CD4-positive, alpha-beta memory T cell (primary cell): ENCODE measurements around the gene EGLN1. TPM values are rescaled to one million over a fixed set of nuclear protein-coding genes. Genes with fewer than 3 reads are reported as not detected.

ENCODE experiments used
- CTCF ChIA-PET: fragments of 350-600 bp; sonication (Branson Sonifier 250); formaldehyde crosslinking; loops from one replicate; lab custom pipeline; 2021; ENCODE audit warnings: inconsistent platforms; ENCODE audit not compliant: partially characterized antibody; lab: Charles Lee
- POLR2A ChIA-PET: fragments of 350-600 bp; sonication (Branson Sonifier 250); formaldehyde crosslinking; loops from one replicate; lab custom pipeline; 2021; ENCODE audit not compliant: partially characterized antibody; lab: Charles Lee
- DNase-seq, 5 donors: peaks; one replicate each; pipeline versions ENCODE4 v3.0.0 to v3.0.0-alpha.2; 2020 to 2022; ENCODE audit warnings: mixed read lengths in 1 of 5
- H3K27ac ChIP-seq: one replicate; pipeline ENCODE4 v1.7.0; 2013; ENCODE audit warnings: low read depth, low read length
- H3K27me3 ChIP-seq: 2 replicates; pipeline ENCODE4 v1.7.0; 2013; ENCODE audit warnings: mild to moderate bottlenecking, low read length, moderate library complexity; ENCODE audit not compliant: insufficient read depth
- H3K36me3 ChIP-seq: 2 replicates; pipeline ENCODE4 v1.7.0; 2013; ENCODE audit warnings: mild to moderate bottlenecking, low read length, moderate library complexity; ENCODE audit not compliant: insufficient read depth
- H3K4me1 ChIP-seq: 2 replicates; pipeline ENCODE4 v1.7.0; 2013; ENCODE audit warnings: mild to moderate bottlenecking, low read length, moderate library complexity; ENCODE audit not compliant: insufficient read depth
- H3K4me3 ChIP-seq, 2 donors: one replicate each; pipeline ENCODE4 v1.7.0; 2013; ENCODE audit warnings: low read length in 2 of 2, mild to moderate bottlenecking in 1 of 2
- H3K9me3 ChIP-seq, 2 donors: one replicate each; pipeline ENCODE4 v1.7.0; 2013; ENCODE audit warnings: low read length in 2 of 2, control low read depth in 1 of 2; ENCODE audit not compliant: control insufficient read depth in 1 of 2
- H3K27ac Mint-ChIP-seq, 7 donors: one replicate each; pipeline ENCODE4 v1.8.0; 2020 to 2021; ENCODE audit warnings: mixed read lengths in 7 of 7, mild to moderate bottlenecking in 6 of 7, inconsistent platforms in 3 of 7, moderate library complexity in 3 of 7
- H3K27me3 Mint-ChIP-seq, 2 donors: one replicate each; pipeline ENCODE4 v1.8.0; 2020 to 2021; ENCODE audit warnings: mixed read lengths in 2 of 2
- H3K36me3 Mint-ChIP-seq, 2 donors: one replicate each; pipeline ENCODE4 v1.8.0; 2020 to 2021; ENCODE audit warnings: mixed read lengths in 2 of 2, inconsistent platforms in 1 of 2, mild to moderate bottlenecking in 1 of 2
- H3K4me1 Mint-ChIP-seq, 4 donors: one replicate each; pipeline ENCODE4 v1.8.0; 2020 to 2021; ENCODE audit warnings: mixed read lengths in 4 of 4, mild to moderate bottlenecking in 1 of 4
- H3K4me3 Mint-ChIP-seq, 8 donors: one replicate each; pipeline ENCODE4 v1.8.0; 2020 to 2021; ENCODE audit warnings: mixed read lengths in 8 of 8, mild to moderate bottlenecking in 7 of 8, moderate library complexity in 6 of 8, inconsistent platforms in 3 of 8
- H3K9me3 Mint-ChIP-seq, 8 donors: one replicate each; pipeline ENCODE4 v1.8.0; 2020 to 2021; ENCODE audit warnings: mixed read lengths in 8 of 8, mild to moderate bottlenecking in 5 of 8, inconsistent platforms in 3 of 8, moderate library complexity in 1 of 8
- intact Hi-C: fragments of 100-400 bp; cut with micrococcal nuclease; formaldehyde crosslinking; loops from one replicate; pipeline ENCODE4 v1.15.1; 2023
- polyA plus RNA-seq, 2 donors: library from polyadenylated mRNA; unstranded; fragments of 300-500 nt; fragmentation: Illumina TruSeq; gene quantifications; one replicate each; pipeline ENCODE4 v1.2.3, GENCODE V29; 2021
- total RNA-seq, 2 experiments: library from RNA; stranded (reverse); gene quantifications; one replicate each; pipeline ENCODE4 v1.2.3, GENCODE V29; 2021

The EGLN1 gene
- total and polyA plus RNA-seq, 4 experiments from 2014 or later: 23.5 to 32.1 (median 27.7) TPM

- POLR2A ChIA-PET: interaction anchor here (1.0 kb wide), 1 partner anchor 8 kb away, joined by 3 read pairs; the partner anchor contains the start of gene EGLN1
- Mint-ChIP-seq H3K27ac (peak overlapping the region in 1 of 7 donors; percentile 72), H3K27me3 (no peaks in the 10 kb centered on the region), H3K36me3 (peaks cover 12 to 29% of the 10 kb centered on the region in 2 donors), H3K4me1 (peaks cover 49 to 60% (median 53%) of the 10 kb centered on the region in 4 donors), H3K9me3 (no peaks in the 10 kb centered on the region), H3K4me3 (peak overlapping the region in 6 of 8 donors; percentile 15 to 72 (median 53))
- CTCF ChIA-PET: no interaction called here
- no peaks in the 10 kb centered on the region for H3K27me3 ChIP-seq
- H3K27ac ChIP-seq: no peak overlapping the region
- no peaks in the 10 kb centered on the region for H3K36me3 ChIP-seq
- no peak for DNase-seq
- no peak overlapping the region for H3K4me3 ChIP-seq
- intact Hi-C loops: no loop called here
- peaks cover 97% of the 10 kb centered on the region for H3K4me1 ChIP-seq
- H3K9me3 ChIP-seq: no peaks in the 10 kb centered on the region
These were observed 8.4 kb downstream of the EGLN1 start for GRCh38 chr1:231413749-231414082.

DNA sequence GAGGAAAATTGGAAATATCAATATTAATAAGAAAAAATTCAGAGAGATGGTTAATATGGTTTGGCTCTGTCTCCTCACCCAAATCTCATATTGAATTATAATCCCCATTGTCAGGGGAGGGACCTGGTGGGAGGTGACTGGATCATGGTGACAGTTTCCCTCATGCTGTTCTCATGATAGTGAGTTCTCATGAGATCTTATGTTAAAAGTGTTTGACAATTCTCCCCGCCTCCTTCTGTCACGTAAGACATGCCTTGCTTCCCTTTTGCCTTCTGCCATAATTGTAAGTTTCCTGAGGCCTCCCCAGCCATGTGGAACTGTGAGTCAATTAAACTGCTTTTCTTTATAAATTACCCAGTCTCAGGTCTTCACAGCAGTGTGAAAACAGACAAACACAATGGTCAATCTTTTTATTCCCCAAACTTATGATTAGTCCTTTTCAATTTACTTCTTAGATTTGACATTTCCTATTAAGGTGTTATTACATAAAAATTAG, 11.0 kb downstream of the EGLN1 start:
- ChIA-PET CTCF (interaction anchor here (0.7 kb wide), 1 partner anchor 128 kb away, joined by 3 read pairs; no protein-coding TSS in a partner anchor), POLR2A (interaction anchor here (2.0 kb wide), 1 partner anchor 10 kb away, joined by 13 read pairs; the partner anchor contains the start of gene EGLN1)
- H3K9me3 Mint-ChIP-seq: no peaks in the 10 kb centered on the region
- peaks cover 17 to 21% of the 10 kb centered on the region in 2 donors for H3K36me3 Mint-ChIP-seq
- Histone ChIP-seq H3K27me3 (no peaks in the 10 kb centered on the region), H3K27ac (no peak overlapping the region), H3K36me3 (no peaks in the 10 kb centered on the region), H3K9me3 (no peaks in the 10 kb centered on the region), H3K4me3 (no peak overlapping the region), H3K4me1 (peaks cover 89% of the 10 kb centered on the region)
- H3K27ac Mint-ChIP-seq: peak overlapping the region in 1 of 7 donors; percentile 38
- intact Hi-C loops: no loop called here
- DNase-seq: no peak
- peak overlapping the region in 1 of 8 donors; percentile 1 for H3K4me3 Mint-ChIP-seq
- H3K4me1 Mint-ChIP-seq: peaks cover 34 to 37% (median 35%) of the 10 kb centered on the region in 4 donors
- no peaks in the 10 kb centered on the region for H3K27me3 Mint-ChIP-seq

GRCh38 chr1:231410036-231410612, 12.0 kb downstream of the EGLN1 start:
- CTCF ChIA-PET: interaction anchor here (0.7 kb wide), 1 partner anchor 129 kb away, joined by 3 read pairs; no protein-coding TSS in a partner anchor
- Histone ChIP-seq H3K36me3 (no peaks in the 10 kb centered on the region), H3K4me3 (no peak overlapping the region), H3K27ac (no peak overlapping the region), H3K9me3 (no peaks in the 10 kb centered on the region), H3K27me3 (no peaks in the 10 kb centered on the region), H3K4me1 (peaks cover 80% of the 10 kb centered on the region)
- Mint-ChIP-seq H3K4me3 (no peak overlapping the region), H3K27ac (no peak overlapping the region), H3K9me3 (no peaks in the 10 kb centered on the region), H3K4me1 (peaks cover 33 to 39% (median 36%) of the 10 kb centered on the region in 4 donors), H3K27me3 (no peaks in the 10 kb centered on the region), H3K36me3 (peaks cover 18 to 25% of the 10 kb centered on the region in 2 donors)
- POLR2A ChIA-PET: interaction anchor here (0.8 to 2.0 kb wide), 2 partner anchors 11 to 310 kb away, joined by 3 to 13 read pairs; partner anchors contain the start of gene EGLN1
- intact Hi-C loops: no loop called here
- no peak for DNase-seq

DNA sequence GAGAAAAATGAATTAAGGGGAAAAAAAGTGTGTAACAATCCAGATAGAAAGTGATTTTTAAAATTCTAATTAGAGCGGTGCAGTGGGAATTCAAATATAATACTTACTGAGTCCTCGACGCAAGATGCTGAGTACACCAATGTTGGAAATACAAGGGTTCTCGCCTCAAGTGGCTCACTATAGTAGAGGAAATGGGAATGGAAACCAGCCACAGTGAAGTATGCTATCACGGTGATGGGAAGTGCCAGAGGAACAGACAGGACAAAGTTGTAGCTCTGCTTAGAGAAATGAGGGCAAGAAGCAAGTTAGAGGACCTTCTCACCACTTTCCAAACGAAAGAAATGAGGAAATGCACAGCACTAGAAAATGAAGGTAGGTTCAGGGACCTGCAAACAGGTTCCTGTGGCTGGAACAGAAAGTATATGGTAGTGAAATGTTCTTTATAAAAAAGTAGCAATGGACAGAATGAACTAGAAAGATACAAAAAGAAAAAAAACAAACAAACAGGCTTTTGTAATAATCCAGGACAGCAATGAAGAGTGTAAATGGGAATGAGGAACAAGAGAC, 13.5 kb downstream of the EGLN1 start:
- H3K9me3 ChIP-seq: no peaks in the 10 kb centered on the region

GRCh38 chr1:231407547-231408396, 14.3 kb downstream of the EGLN1 start:
- ChIA-PET CTCF (no interaction called here), POLR2A (interaction anchor here (2.0 kb wide), 1 partner anchor 13 kb away, joined by 15 read pairs; the partner anchor contains the start of gene EGLN1)
- intact Hi-C loops: no loop called here

More for the DNA sequence above, 13.5 kb downstream of the EGLN1 start:
- Mint-ChIP-seq H3K27me3 (no peaks in the 10 kb centered on the region), H3K4me3 (no peak overlapping the region), H3K36me3 (peaks cover 10 to 16% of the 10 kb centered on the region in 2 donors), H3K27ac (no peak overlapping the region), H3K9me3 (no peaks in the 10 kb centered on the region), H3K4me1 (peaks cover 22 to 30% (median 27%) of the 10 kb centered on the region in 4 donors)
- no peak overlapping the region for H3K4me3 ChIP-seq
- ChIA-PET POLR2A (interaction anchor here (2.0 kb wide), 1 partner anchor 12 kb away, joined by 15 read pairs; the partner anchor contains the start of gene EGLN1), CTCF (no interaction called here)
- no peak for DNase-seq
- intact Hi-C loops: no loop called here
- H3K36me3 ChIP-seq: no peaks in the 10 kb centered on the region
- peaks cover 65% of the 10 kb centered on the region for H3K4me1 ChIP-seq
- H3K27ac ChIP-seq: no peak overlapping the region
- no peaks in the 10 kb centered on the region for H3K27me3 ChIP-seq

GRCh38 chr1:231407049-231407448, 15.0 kb downstream of the EGLN1 start:
- H3K9me3 Mint-ChIP-seq: no peaks in the 10 kb centered on the region
- CTCF ChIA-PET: no interaction called here

More at GRCh38 chr1:231407547-231408396, 14.3 kb downstream of the EGLN1 start:
- DNase-seq: no peak
- peaks cover 7 to 10% of the 10 kb centered on the region in 2 donors for H3K36me3 Mint-ChIP-seq
- no peaks in the 10 kb centered on the region for H3K27me3 Mint-ChIP-seq
- H3K27ac Mint-ChIP-seq: no peak overlapping the region
- H3K4me3 Mint-ChIP-seq: no peak overlapping the region
- Histone ChIP-seq H3K4me3 (no peak overlapping the region), H3K36me3 (no peaks in the 10 kb centered on the region), H3K4me1 (peaks cover 56% of the 10 kb centered on the region), H3K27me3 (no peaks in the 10 kb centered on the region), H3K27ac (no peak overlapping the region), H3K9me3 (no peaks in the 10 kb centered on the region)
- peaks cover 14 to 23% (median 20%) of the 10 kb centered on the region in 4 donors for H3K4me1 Mint-ChIP-seq
- no peaks in the 10 kb centered on the region for H3K9me3 Mint-ChIP-seq

More at GRCh38 chr1:231407049-231407448, 15.0 kb downstream of the EGLN1 start:
- no peak for DNase-seq
- no peak overlapping the region for H3K4me3 Mint-ChIP-seq
- no peak overlapping the region for H3K27ac ChIP-seq
- H3K27me3 Mint-ChIP-seq: no peaks in the 10 kb centered on the region
- peaks cover 49% of the 10 kb centered on the region for H3K4me1 ChIP-seq
- H3K27ac Mint-ChIP-seq: no peak overlapping the region
- no peaks in the 10 kb centered on the region for H3K36me3 ChIP-seq
- no peak overlapping the region for H3K4me3 ChIP-seq
- no peaks in the 10 kb centered on the region for H3K9me3 ChIP-seq
- intact Hi-C loops: no loop called here
- H3K27me3 ChIP-seq: no peaks in the 10 kb centered on the region
- POLR2A ChIA-PET: interaction anchor here (2.0 kb wide), 1 partner anchor 14 kb away, joined by 15 read pairs; the partner anchor contains the start of gene EGLN1
- H3K36me3 Mint-ChIP-seq: peaks cover 4 to 9% of the 10 kb centered on the region in 2 donors
- H3K4me1 Mint-ChIP-seq: peaks cover 6 to 15% (median 13%) of the 10 kb centered on the region in 4 donors
